GM12801 (cell line): ENCODE results near the gene TOM1L2.

ENCODE experiments used
- CTCF ChIP-seq: IDR thresholded peaks from one replicate; pipeline ENCODE4 v1.5.1; 2011; ENCODE audit warnings: control low read depth; ENCODE audit not compliant: insufficient read length; ENCODE audit errors: extremely low read depth

The TOM1L2 gene

GRCh38 chr17:17985555-17985954 is 13.4 kb upstream of the TOM1L2 start:
- TF ChIP-seq CTCF, result no peak

GRCh38 chr17:17985153-17985552 is 13.0 kb upstream of the TOM1L2 start:
- no peak for TF ChIP-seq CTCF

- no peak for TF ChIP-seq CTCF
These were observed 11.6 kb upstream of the TOM1L2 start for GRCh38 chr17:17983776-17984175.

- no peak for TF ChIP-seq CTCF
These were observed 11.2 kb upstream of the TOM1L2 start for GRCh38 chr17:17983376-17983775.

DNA sequence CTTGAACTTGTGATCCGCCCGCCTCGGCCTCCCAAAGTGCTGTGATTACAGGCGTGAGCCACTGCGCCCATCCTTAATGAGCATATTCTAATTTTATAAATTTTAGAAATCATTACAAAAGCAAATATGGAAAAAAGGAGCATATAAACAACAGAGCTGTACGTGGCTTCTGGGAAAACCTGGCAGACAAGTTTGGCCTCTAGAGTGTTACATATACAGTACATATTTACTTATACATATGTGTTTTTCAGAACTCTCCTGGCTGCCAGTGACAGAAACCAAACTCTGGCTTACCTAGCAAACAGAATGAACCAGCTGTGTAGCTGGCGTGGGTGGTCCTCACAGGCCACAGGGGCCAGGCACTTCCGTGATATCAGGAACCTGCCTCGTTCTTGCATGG is 10.6 kb upstream of the TOM1L2 start:
- no peak for TF ChIP-seq CTCF

- TF ChIP-seq CTCF, result no peak
These were observed 9.1 kb upstream of the TOM1L2 start for GRCh38 chr17:17981330-17981729.

- TF ChIP-seq CTCF, result no peak
These were observed 7.6 kb upstream of the TOM1L2 start for GRCh38 chr17:17979778-17980177.
